Body of pancreas (tissue), 4 donors: ENCODE measurements around the gene EDIL3. TPM values are rescaled to one million over a fixed set of nuclear protein-coding genes. Genes with fewer than 3 reads are reported as not detected.

Source experiments
- ATAC-seq: fragments of 150-250 bp; one replicate; pipeline ENCODE4 v1.9.1; 2016
- DNase-seq, 4 donors: peaks; one replicate each; pipeline ENCODE4 v3.0.0-alpha.2; 2019
- H3K27ac ChIP-seq, 4 donors: fragments of 200-600 bp; sonication (generic); 1 replicate in 3 of 4; 2 replicates in 1 of 4; pipeline versions ENCODE4 v1.5.1 to v1.6.1; 2016 to 2019; ENCODE audit warnings: mild to moderate bottlenecking in 1 of 4, mixed read lengths in 1 of 4, moderate library complexity in 1 of 4
- H3K27me3 ChIP-seq, 2 donors: fragments of 200-600 bp; sonication (generic); one replicate each; pipeline ENCODE4 v1.6.0; 2016; ENCODE audit warnings: mild to moderate bottlenecking in 1 of 2
- H3K36me3 ChIP-seq, 2 donors: fragments of 200-600 bp; sonication (generic); replicated peaks in 1 of 2; 2 replicates each; pipeline ENCODE4 v1.5.1; 2016; ENCODE audit warnings: low read depth in 2 of 2; ENCODE audit not compliant: insufficient read depth in 1 of 2
- H3K4me1 ChIP-seq: fragments of 200-600 bp; sonication (generic); one replicate; pipeline ENCODE4 v1.6.0; 2016
- H3K4me3 ChIP-seq, 2 donors: fragments of 200-600 bp; sonication (generic); 1 replicate in 1 of 2; 2 replicates in 1 of 2; pipeline ENCODE4 v1.5.1; 2016 to 2019
- H3K9me3 ChIP-seq, 3 donors: fragments of 200-600 bp; sonication (generic); 1 replicate in 2 of 3; 2 replicates in 1 of 3; pipeline ENCODE4 v1.5.1; 2016
- POLR2A ChIP-seq, 3 donors: fragments of 450-650 bp; IDR thresholded peaks; one replicate each; pipeline ENCODE4 v1.6.1; 2016; ENCODE audit warnings: antibody characterized with exemption in 3 of 3, mild to moderate bottlenecking in 2 of 3
- WGBS, 2 donors: methylation state at CpG; one replicate each; pipeline ENCODE4 v1.1.5; 2017; 5-methylcytosine and 5-hydroxymethylcytosine counted together
- intact Hi-C: fragments of 100-400 bp; cut with DNase I; formaldehyde crosslinking; loops from one replicate; pipeline ENCODE4 v1.15.1; 2023
- total RNA-seq, 2 donors: library from RNA; depleted of rRNA; stranded (reverse); fragments of >200 nt; gene quantifications; one replicate each; pipeline ENCODE4 v1.1.0, GENCODE V29; 2016
- TF ChIP-seq, protein P1 (sequence below), 7 experiments: fragments of 450-650 bp in 4 of 7; fragments of 200-600 bp in 3 of 7; sonication (generic) in 3 of 7; IDR thresholded peaks; one replicate each; pipeline ENCODE4 v1.5.1; 2016 to 2019; ENCODE audit warnings: antibody characterized with exemption in 7 of 7

Gene EDIL3
- total RNA-seq, 2 donors from 2014 or later = 2.3 to 4.7 TPM

DNA sequence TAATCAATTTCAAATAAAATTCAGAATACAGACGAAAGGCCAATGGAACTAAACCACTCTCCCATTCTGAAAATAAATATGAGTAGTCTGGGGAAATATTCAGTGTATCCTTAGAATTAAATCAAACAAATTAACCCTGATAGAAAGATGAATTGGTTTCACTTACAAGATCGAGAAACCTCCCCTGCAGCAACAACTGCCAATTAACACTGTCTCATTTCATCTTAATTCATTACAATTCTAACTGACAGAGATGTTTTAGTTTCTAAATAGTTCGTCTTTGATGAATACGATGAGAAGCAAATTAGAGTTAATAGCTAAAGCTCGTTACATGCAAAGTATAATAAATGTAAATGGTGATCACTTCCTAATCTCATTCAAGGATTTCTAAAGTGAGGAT, 247.1 kb downstream of the EDIL3 start:
- no peaks in the 10 kb centered on the region for H3K4me1 ChIP-seq
- no peak for ATAC-seq
- WGBS, 2 donors = 60 to 67% methylated on average over 5 of the region's 5 CpGs
- no peak overlapping the region for H3K27ac ChIP-seq
- DNase-seq = no peak
- intact Hi-C loops = no loop called here
- H3K9me3 ChIP-seq = no peaks in the 10 kb centered on the region
- TF ChIP-seq POLR2A (IDR thresholded peaks at IDR 0.05) = no peak
- TF ChIP-seq, protein P1, sequence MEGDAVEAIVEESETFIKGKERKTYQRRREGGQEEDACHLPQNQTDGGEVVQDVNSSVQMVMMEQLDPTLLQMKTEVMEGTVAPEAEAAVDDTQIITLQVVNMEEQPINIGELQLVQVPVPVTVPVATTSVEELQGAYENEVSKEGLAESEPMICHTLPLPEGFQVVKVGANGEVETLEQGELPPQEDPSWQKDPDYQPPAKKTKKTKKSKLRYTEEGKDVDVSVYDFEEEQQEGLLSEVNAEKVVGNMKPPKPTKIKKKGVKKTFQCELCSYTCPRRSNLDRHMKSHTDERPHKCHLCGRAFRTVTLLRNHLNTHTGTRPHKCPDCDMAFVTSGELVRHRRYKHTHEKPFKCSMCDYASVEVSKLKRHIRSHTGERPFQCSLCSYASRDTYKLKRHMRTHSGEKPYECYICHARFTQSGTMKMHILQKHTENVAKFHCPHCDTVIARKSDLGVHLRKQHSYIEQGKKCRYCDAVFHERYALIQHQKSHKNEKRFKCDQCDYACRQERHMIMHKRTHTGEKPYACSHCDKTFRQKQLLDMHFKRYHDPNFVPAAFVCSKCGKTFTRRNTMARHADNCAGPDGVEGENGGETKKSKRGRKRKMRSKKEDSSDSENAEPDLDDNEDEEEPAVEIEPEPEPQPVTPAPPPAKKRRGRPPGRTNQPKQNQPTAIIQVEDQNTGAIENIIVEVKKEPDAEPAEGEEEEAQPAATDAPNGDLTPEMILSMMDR (IDR thresholded peaks at IDR 0.05) = no peak
- H3K36me3 ChIP-seq = no peaks in the 10 kb centered on the region
- no peak overlapping the region for H3K4me3 ChIP-seq
- H3K27me3 ChIP-seq = no peaks in the 10 kb centered on the region

GRCh38 chr5:84131372-84131771, 253.3 kb downstream of the EDIL3 start:
- intact Hi-C loops = no loop called here
- Histone ChIP-seq H3K27ac (no peak overlapping the region), H3K4me3 (no peak overlapping the region), H3K36me3 (no peaks in the 10 kb centered on the region), H3K27me3 (no peaks in the 10 kb centered on the region), H3K9me3 (no peaks in the 10 kb centered on the region), H3K4me1 (no peaks in the 10 kb centered on the region)
- DNase-seq (no peak), ATAC-seq (no peak)
- TF ChIP-seq, protein P1 (IDR thresholded peaks at IDR 0.05) = no peak
- TF ChIP-seq POLR2A (IDR thresholded peaks at IDR 0.05) = no peak

DNA sequence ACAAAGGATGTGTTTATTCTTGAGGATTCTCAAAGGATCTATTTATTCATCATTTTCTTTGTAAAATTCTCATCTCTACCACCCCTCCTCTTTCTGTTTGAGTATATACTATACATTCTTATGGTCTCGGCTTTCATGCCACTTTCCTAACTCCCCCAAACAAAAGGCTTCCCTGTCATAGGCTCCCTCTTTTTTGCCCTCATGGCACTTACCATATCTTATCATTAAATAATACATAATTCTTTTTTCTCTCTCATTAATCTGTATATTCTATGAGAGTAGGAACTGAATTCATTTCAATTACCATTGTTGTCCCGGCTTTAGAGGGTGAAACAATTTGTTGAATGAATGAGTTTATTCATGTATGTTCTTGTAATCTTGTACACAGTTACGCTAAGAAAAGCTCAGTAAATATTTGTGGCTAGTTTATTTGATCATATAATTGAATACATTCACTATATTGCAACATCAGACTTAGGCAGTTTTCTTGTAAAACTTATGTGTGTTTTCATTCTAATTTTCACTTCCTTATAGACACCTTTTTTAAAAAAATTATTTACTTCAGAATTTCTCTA, 254.6 kb downstream of the EDIL3 start:
- Histone ChIP-seq H3K4me3 (no peak overlapping the region), H3K27me3 (no peaks in the 10 kb centered on the region), H3K27ac (no peak overlapping the region), H3K36me3 (no peaks in the 10 kb centered on the region), H3K9me3 (no peaks in the 10 kb centered on the region), H3K4me1 (no peaks in the 10 kb centered on the region)
- ATAC-seq (no peak), DNase-seq (no peak)
- 44 to 58% methylated on average over 3 of the region's 3 CpGs for WGBS, 2 donors
- no peak for TF ChIP-seq POLR2A (IDR thresholded peaks at IDR 0.05)
- TF ChIP-seq, protein P1 (IDR thresholded peaks at IDR 0.05) = no peak
- intact Hi-C loops = no loop called here

- WGBS, 2 donors = 74 to 85% methylated on average over 3 of the region's 3 CpGs
- Histone ChIP-seq H3K4me3 (no peak overlapping the region), H3K27me3 (no peaks in the 10 kb centered on the region), H3K9me3 (no peaks in the 10 kb centered on the region), H3K27ac (no peak overlapping the region), H3K36me3 (no peaks in the 10 kb centered on the region), H3K4me1 (no peaks in the 10 kb centered on the region)
- TF ChIP-seq, protein P1 (IDR thresholded peaks at IDR 0.05) = no peak
- no peak for TF ChIP-seq POLR2A (IDR thresholded peaks at IDR 0.05)
- intact Hi-C loops = no loop called here
- DNase-seq (no peak), ATAC-seq (no peak)
Observed at GRCh38 chr5:84125216-84125615, 259.5 kb downstream of the EDIL3 start.

DNA sequence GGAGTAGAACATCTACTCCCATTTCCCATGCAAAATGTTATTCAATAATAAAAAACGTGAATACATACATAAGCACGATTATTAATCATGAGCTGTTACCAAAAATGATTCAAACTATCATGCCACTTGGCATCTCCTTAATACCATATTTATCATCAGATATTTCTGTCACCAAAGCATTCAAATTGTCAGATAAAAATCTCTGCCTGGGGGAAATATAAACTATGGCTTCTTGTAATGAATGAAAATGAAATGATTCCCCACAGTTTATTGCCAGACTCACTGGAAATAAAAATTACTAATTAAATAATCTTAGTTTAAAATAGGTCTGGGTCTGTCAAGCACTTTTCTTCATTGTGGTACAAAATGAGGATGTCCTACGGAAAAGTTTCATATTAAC, 265.4 kb downstream of the EDIL3 start:
- H3K27ac ChIP-seq = no peak overlapping the region
- no peak for DNase-seq
- intact Hi-C loops = no loop called here
- H3K36me3 ChIP-seq = no peaks in the 10 kb centered on the region
- no peak overlapping the region for H3K4me3 ChIP-seq
- H3K9me3 ChIP-seq = no peaks in the 10 kb centered on the region
- 52 to 53% methylated on average over 3 of the region's 3 CpGs for WGBS, 2 donors
- no peaks in the 10 kb centered on the region for H3K4me1 ChIP-seq
- no peaks in the 10 kb centered on the region for H3K27me3 ChIP-seq
- no peak for ATAC-seq
- TF ChIP-seq, protein P1 (IDR thresholded peaks at IDR 0.05) = no peak
- TF ChIP-seq POLR2A (IDR thresholded peaks at IDR 0.05) = no peak
